HG03066 (cell line): ENCODE data around the gene FAM186B.
"Not testable (repeated sequence)": the region's sequence is repeated elsewhere in the genome, so short reads cannot be mapped to it uniquely, and the experiment has no call there.

Source experiments
- ATAC-seq: cut with Tn5 transposase; IDR thresholded peaks from one replicate; pipeline ENCODE4 v1.9.1; 2021; ENCODE audit warnings: low read depth; ENCODE audit not compliant: unreplicated experiment

The FAM186B gene

GRCh38 chr12:49612210-49612609 is 6.8 kb upstream of the FAM186B start:
- ATAC-seq = no peak

DNA sequence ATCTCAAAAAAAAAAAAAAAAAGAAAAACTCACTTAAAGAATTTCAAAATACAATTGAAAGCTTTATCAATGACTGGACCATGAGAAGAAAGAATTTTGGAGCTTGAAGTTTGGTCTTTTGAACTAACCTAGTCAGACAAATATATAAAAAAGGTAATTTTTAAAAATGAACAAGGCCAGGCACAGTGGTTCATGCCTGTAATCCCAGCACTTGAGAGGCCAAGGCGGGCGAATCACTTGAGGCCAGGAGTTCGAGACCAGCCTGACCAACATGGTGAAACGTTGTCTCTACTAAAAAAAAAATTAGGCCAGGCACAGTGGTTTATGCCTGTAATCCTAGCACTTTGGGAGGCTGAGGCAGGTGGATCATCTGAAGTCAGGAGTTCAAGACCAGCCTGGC is 5.3 kb upstream of the FAM186B start:
- not testable (repeated sequence) for ATAC-seq

- ATAC-seq = no peak
Measured at GRCh38 chr12:49609875-49610154, 4.4 kb upstream of the FAM186B start.

- no peak for ATAC-seq
Measured at GRCh38 chr12:49609059-49609874, 3.8 kb upstream of the FAM186B start.

DNA sequence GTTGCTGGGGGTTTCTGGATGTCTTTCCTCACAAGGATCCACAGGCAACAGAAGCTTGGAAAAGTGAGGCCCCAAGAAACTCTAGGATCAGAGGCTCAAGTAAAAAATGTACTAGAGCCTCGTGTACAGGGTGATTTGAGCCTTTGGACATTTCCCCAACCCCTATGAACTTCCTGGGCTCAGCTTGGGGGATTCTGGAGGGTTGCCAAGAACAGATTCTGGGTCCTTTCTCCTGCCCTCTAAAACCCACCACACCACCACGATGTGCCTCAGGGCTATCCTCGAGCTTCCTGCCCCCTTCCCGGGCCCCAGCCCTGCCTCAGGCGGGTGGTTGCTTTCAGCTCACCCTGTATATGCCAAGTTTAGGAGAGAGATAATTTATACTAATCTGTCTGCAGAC is 583 bp downstream of the FAM186B start:
- ATAC-seq = no peak

- ATAC-seq = no peak
Measured at GRCh38 chr12:49603721-49604120, 1.7 kb downstream of the FAM186B start.

- no peak for ATAC-seq
Measured at GRCh38 chr12:49599961-49600360, 5.5 kb downstream of the FAM186B start.

- ATAC-seq = no peak
Measured at GRCh38 chr12:49598527-49598926, 6.9 kb downstream of the FAM186B start.

GRCh38 chr12:49588721-49589516 is 16.5 kb downstream of the FAM186B start:
- ATAC-seq = no peak

- no peak for ATAC-seq
Measured at GRCh38 chr12:49588281-49588680, 17.2 kb downstream of the FAM186B start.

GRCh38 chr12:49587174-49587908 is 18.1 kb downstream of the FAM186B start:
- no peak for ATAC-seq

DNA sequence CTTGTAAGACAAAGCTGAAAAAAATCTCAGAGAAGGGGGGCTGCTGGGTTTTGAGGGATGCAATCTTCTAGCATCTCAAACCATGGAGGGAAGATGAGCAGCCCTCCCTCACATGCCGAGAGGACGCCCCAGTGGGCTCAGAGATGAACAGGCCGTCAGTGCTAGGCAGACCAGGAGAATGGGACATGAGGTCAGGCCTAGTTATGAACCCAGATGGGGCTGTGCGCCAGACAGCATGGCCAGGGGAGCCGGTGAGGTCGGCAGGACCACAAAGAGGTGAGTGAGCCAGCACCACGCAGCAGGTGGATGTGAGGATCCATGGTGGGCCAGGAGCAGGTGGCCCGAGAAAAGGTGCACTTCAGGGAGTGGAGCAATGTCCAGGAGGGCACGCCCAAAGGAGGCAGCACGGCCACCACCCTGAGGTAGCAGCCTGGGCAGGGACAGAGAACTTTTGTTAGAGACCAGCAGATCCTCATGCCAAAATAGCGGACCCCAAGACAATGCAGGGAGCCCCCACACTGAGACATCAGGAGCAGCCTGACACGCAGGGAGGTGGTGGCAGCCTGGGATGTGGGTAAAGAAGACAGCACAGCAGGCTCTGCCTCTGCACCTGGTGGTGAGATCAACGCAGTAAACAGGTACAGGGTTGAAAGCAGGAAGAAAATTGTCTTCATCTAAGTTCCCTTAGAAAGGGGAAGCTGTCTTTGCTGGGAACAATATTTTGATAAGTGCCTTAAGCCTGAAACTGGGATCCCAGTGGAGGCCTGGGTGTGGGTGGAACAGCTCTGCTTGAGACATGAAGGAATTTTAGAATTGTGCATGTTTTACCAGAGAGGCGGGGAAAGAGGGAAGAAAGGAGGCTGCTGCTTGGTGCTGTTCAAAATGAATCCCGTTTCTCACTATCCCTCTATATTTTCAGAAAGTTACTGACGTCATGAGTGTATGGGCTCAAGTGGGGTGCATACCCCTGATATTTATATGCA is 19.7 kb downstream of the FAM186B start:
- no peak for ATAC-seq

- no peak for ATAC-seq
Measured at GRCh38 chr12:49584591-49584990, 20.8 kb downstream of the FAM186B start.

GRCh38 chr12:49583366-49584094 is 21.9 kb downstream of the FAM186B start:
- ATAC-seq = no peak

GRCh38 chr12:49582850-49583249 is 22.6 kb downstream of the FAM186B start:
- ATAC-seq = no peak

DNA sequence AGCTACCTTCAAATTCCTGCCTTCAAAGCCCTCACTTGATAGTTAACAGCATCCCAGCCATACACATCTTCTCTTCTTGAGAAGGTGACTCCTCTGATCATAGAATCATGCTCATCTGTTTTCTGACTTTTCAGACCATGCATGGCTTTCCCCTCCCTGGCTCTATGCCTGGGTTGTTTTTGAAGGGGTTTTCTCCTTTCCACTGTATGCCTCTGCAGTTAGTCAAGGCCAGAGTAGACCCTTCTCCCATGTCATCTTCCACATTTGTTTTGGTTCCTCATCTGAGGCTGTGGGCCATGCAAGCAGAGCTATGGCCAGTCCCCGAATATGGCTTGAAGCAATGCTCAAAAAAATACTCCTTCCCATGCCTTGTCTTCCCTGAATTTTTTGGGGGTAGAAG is 23.2 kb downstream of the FAM186B start:
- ATAC-seq = no peak

GRCh38 chr12:49580572-49581535 is 24.6 kb downstream of the FAM186B start:
- no peak for ATAC-seq

GRCh38 chr12:49578471-49579112 is 26.8 kb downstream of the FAM186B start:
- ATAC-seq = no peak
